GM12878 (cell line): Measurements from ENCODE around the gene GIMAP8. TPM values are rescaled to one million over a fixed set of nuclear protein-coding genes. Genes with fewer than 3 reads are reported as not detected.

Experiments
- ATAC-seq: fragments of 200-7000 bp; cut with Tn5 transposase; 3 replicates; pipeline ENCODE4 v1.9.1; 2020; ENCODE audit warnings: mild to moderate bottlenecking, moderate library complexity
- BruUV-seq: library from RNA; stranded (reverse); fragments of 400-500 nt; replicated peaks from 2 replicates; lab custom pipeline; 2021; lab: Mats Ljungman, UMichigan
- CTCF ChIA-PET: fragments of 300-600 bp; sonication (Branson Sonifier 250); formaldehyde crosslinking; extraction: SDS; loops from one replicate; lab custom pipeline; 2021; ENCODE audit warnings: inconsistent platforms; lab: Yijun Ruan, JAX
- POLR2A ChIA-PET: fragments of 350-600 bp; formaldehyde crosslinking; extraction: SDS; loops from one replicate; lab custom pipeline; 2021; ENCODE audit warnings: inconsistent platforms; lab: Charles Lee
- RAD21 ChIA-PET: fragments of 300-600 bp; sonication (Branson Sonifier 250); formaldehyde crosslinking; loops from one replicate; lab custom pipeline; 2023; ENCODE audit warnings: antibody characterized with exemption; ENCODE audit not compliant: unreplicated experiment; lab: Charles Lee
- SMC1A ChIA-PET: fragments of 300-600 bp; sonication (Branson Sonifier 250); formaldehyde crosslinking; loops from one replicate; lab custom pipeline; 2023; ENCODE audit not compliant: unreplicated experiment, uncharacterized antibody; lab: Charles Lee
- DNase-seq: peaks from one replicate; pipeline ENCODE4 v3.0.0-alpha.2; 2011; ENCODE audit warnings: low read depth, low spot score
- FAIRE-seq: peaks from 3 replicates; lab custom pipeline; 2011; peaks lifted over from hg19 to GRCh38; lab: Jason Lieb, UNC
- H2AFZ ChIP-seq: 2 replicates; pipeline ENCODE4 v1.6.0; 2011; ENCODE audit warnings: low read depth, low read length, control low read depth; ENCODE audit not compliant: control insufficient read depth
- H3K27ac ChIP-seq: 2 replicates; pipeline ENCODE4 v1.5.1; 2011; ENCODE audit warnings: control low read depth; ENCODE audit not compliant: control insufficient read depth, insufficient read depth
- H3K27me3 ChIP-seq, 2 experiments: replicated peaks in 1 of 2; 2 replicates each; pipeline versions ENCODE4 v1.6.0 to v1.6.1; 2011; ENCODE audit warnings: low read length in 1 of 2; ENCODE audit not compliant: control insufficient read depth in 2 of 2, insufficient read depth in 2 of 2
- H3K36me3 ChIP-seq, 2 experiments: 2 replicates each; pipeline ENCODE4 v1.5.1; 2011; ENCODE audit warnings: low read length in 1 of 2; ENCODE audit not compliant: control insufficient read depth in 2 of 2, insufficient read depth in 2 of 2
- H3K4me1 ChIP-seq: 2 replicates; pipeline ENCODE4 v1.6.1; 2011; ENCODE audit warnings: mild to moderate bottlenecking, low read length, moderate library complexity, mixed read lengths; ENCODE audit not compliant: control insufficient read depth, insufficient read depth
- H3K4me2 ChIP-seq: 2 replicates; pipeline ENCODE4 v1.6.0; 2011; ENCODE audit warnings: control low read depth; ENCODE audit not compliant: control insufficient read depth, insufficient read depth
- H3K4me3 ChIP-seq: fragments of 200-600 bp; sonication (generic); 2 replicates; pipeline ENCODE4 v1.5.1; 2016
- H3K79me2 ChIP-seq: 2 replicates; pipeline ENCODE4 v1.6.0; 2011; ENCODE audit warnings: low read length; ENCODE audit not compliant: control insufficient read depth, insufficient read depth
- H3K9ac ChIP-seq: 2 replicates; pipeline ENCODE4 v1.8.0; 2011; ENCODE audit warnings: low read length, control low read depth, mixed read lengths; ENCODE audit not compliant: control insufficient read depth, insufficient read depth
- H3K9me3 ChIP-seq: replicated peaks from 3 replicates; pipeline ENCODE4 v1.5.1; 2011; ENCODE audit warnings: mild to moderate bottlenecking, low read length; ENCODE audit not compliant: control insufficient read depth, insufficient read depth
- H4K20me1 ChIP-seq: 2 replicates; pipeline ENCODE4 v1.6.0; 2011; ENCODE audit not compliant: control insufficient read depth, insufficient read depth
- BRCA1 ChIP-seq: IDR thresholded peaks from 2 replicates; pipeline ENCODE4 v1.6.1; 2011; ENCODE audit warnings: low read depth, low read length, improper control_type of control experiment
- CHD2 ChIP-seq: IDR thresholded peaks from 2 replicates; pipeline ENCODE4 v1.6.1; 2011; ENCODE audit warnings: low read depth, low read length, improper control_type of control experiment, borderline replicate concordance
- ESRRA ChIP-seq: IDR thresholded peaks from 2 replicates; pipeline ENCODE4 v1.6.1; 2012; ENCODE audit warnings: mild to moderate bottlenecking, low read length, improper control_type of control experiment
- FOXM1 ChIP-seq: IDR thresholded peaks from 2 replicates; pipeline ENCODE4 v1.6.1; 2012; ENCODE audit warnings: low read depth, mild to moderate bottlenecking, inconsistent platforms, low read length, moderate library complexity
- MYB ChIP-seq: fragments of 150-350 bp; IDR thresholded peaks from 2 replicates; pipeline ENCODE4 v1.6.1; 2014; ENCODE audit warnings: mild to moderate bottlenecking, low read depth, low read length, borderline replicate concordance
- PAX5 ChIP-seq: IDR thresholded peaks from 2 replicates; pipeline ENCODE4 v1.6.1; 2011; ENCODE audit warnings: low read depth, low read length, borderline replicate concordance
- PAX8 ChIP-seq: fragments of 450-650 bp; IDR thresholded peaks from 2 replicates; pipeline ENCODE4 v1.6.1; 2017; ENCODE audit warnings: mild to moderate bottlenecking, moderate library complexity
- PKNOX1 ChIP-seq: fragments of 450-650 bp; IDR thresholded peaks from 2 replicates; pipeline ENCODE4 v1.6.1; 2016; ENCODE audit warnings: mild to moderate bottlenecking
- RAD51 ChIP-seq: fragments of 450-650 bp; IDR thresholded peaks from 2 replicates; pipeline ENCODE4 v1.6.1; 2016; ENCODE audit warnings: moderate library complexity, mild to moderate bottlenecking, inconsistent platforms
- RBBP5 ChIP-seq: fragments of 200-600 bp; sonication (generic); conservative IDR thresholded peaks from 2 replicates; pipeline ENCODE4 v1.6.1; 2016
- RELA ChIP-seq: fragments of 450-650 bp; IDR thresholded peaks from 2 replicates; pipeline ENCODE4 v1.8.0; 2014; ENCODE audit warnings: borderline replicate concordance; ENCODE audit not compliant: partially characterized antibody
- SIX5 ChIP-seq: IDR thresholded peaks from 2 replicates; pipeline ENCODE4 v1.6.1; 2011; ENCODE audit warnings: mild to moderate bottlenecking, low read depth, low read length, moderate library complexity; ENCODE audit not compliant: severe bottlenecking
- SMC3 ChIP-seq: IDR thresholded peaks from 2 replicates; pipeline ENCODE4 v1.6.1; 2011; ENCODE audit warnings: low read length, improper control_type of control experiment, borderline replicate concordance
- SPI1 ChIP-seq: IDR thresholded peaks from 2 replicates; pipeline ENCODE4 v1.6.1; 2011; ENCODE audit warnings: low read depth, mild to moderate bottlenecking, low read length, moderate library complexity, borderline replicate concordance; ENCODE audit not compliant: insufficient read depth
- SREBF1 ChIP-seq: IDR thresholded peaks from 2 replicates; pipeline ENCODE4 v1.6.1; 2012; ENCODE audit warnings: mild to moderate bottlenecking, low read length
- SREBF2 ChIP-seq: IDR thresholded peaks from 2 replicates; pipeline ENCODE4 v1.6.1; 2012; ENCODE audit warnings: mild to moderate bottlenecking, low read length
- WGBS: methylation state at CpG from one replicate; pipeline ENCODE4 v1.1.6; 2016; ENCODE audit warnings: low lambda C conversion rate; ENCODE audit not compliant: insufficient replicate concordance, insufficient coverage; ENCODE audit errors: missing lambda C conversion rate; 5-methylcytosine and 5-hydroxymethylcytosine counted together
- in situ Hi-C: fragments of 300-500 bp; cut with MboI; formaldehyde crosslinking; loops from 9 replicates; pipeline ENCODE4 v1.14.3; 2018; ENCODE audit warnings: mixed read lengths
- intact Hi-C: fragments of 100-400 bp; cut with micrococcal nuclease; formaldehyde crosslinking; loops from one replicate; pipeline ENCODE4 v1.14.2; 2022; ENCODE audit not compliant: unreplicated experiment
- polyA plus RNA-seq, 11 experiments: library from polyadenylated mRNA; depleted of rRNA in 4 of 11; unstranded in 6 of 11; stranded (reverse) in 5 of 11; fragments of >200 nt; fragmentation: Nextera tagmentation in 4 of 11; fragmentation: Illumina TruSeq in 1 of 11; extraction: Ambion mirVana in 4 of 11; extraction: Trizol in 1 of 11; gene quantifications; 1 replicate in 1 of 11; 2 replicates in 10 of 11; pipeline versions ENCODE4 v1.2.1 to v1.2.3, GENCODE V29; 2011 to 2016; ENCODE audit warnings: inconsistent platforms in 2 of 11, missing spikeins in 2 of 11, low read depth in 1 of 11
- total RNA-seq, 4 experiments: library from RNA; depleted of rRNA in 3 of 4; stranded (reverse); fragments of >200 nt in 3 of 4; fragmentation: Illumina TruSeq in 1 of 4; extraction: Trizol in 1 of 4; gene quantifications; 2 replicates each; pipeline versions ENCODE4 v1.2.1 to v1.2.3, GENCODE V29; 2013 to 2021
- TF ChIP-seq, protein P1 (sequence below): fragments of 450-650 bp; IDR thresholded peaks from 2 replicates; pipeline ENCODE4 v1.6.1; 2018; ENCODE audit warnings: borderline replicate concordance, mild to moderate bottlenecking; ENCODE audit not compliant: partially characterized antibody
- TF ChIP-seq, protein P2 (sequence below): fragments of 450-650 bp; IDR thresholded peaks from 2 replicates; pipeline ENCODE4 v1.6.1; 2017; ENCODE audit warnings: mild to moderate bottlenecking, moderate library complexity

The GIMAP8 gene
- total and polyA plus RNA-seq, 10 of the 15 experiments (the other 5 are each of a cell fraction or from before 2014, with no cell fraction given) = 0.66 to 9.7 (median 4.7) TPM

DNA sequence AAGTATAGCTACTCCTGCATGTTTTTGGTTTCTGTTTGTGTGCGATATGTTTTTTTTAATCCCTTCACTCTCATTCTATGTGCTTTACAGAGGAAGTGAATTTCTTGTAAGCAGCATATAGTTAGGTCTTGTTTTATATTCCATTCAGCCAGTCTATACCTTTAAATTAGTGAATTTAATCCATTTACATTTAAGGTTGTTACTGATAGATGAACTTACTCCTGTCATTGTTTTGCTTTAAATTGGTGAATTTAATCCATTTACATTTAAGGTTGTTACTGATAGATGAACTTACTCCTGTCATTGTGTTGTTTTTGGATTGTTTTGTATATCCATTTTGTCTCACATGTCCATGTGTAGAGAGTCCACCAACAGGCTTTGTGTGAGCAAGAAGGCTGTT is 11.1 kb downstream of the GIMAP8 start:
- Histone ChIP-seq H3K36me3 (no peaks in the 10 kb centered on the region; a peak in 1 of 4 replicates), H3K4me3 (no peak overlapping the region), H3K4me2 (no peak overlapping the region), H3K79me2 (no peaks in the 10 kb centered on the region), H3K4me1 (no peaks in the 10 kb centered on the region), H3K27me3 (no peaks in the 10 kb centered on the region), H3K9ac (no peak overlapping the region), H4K20me1 (no peaks in the 10 kb centered on the region), H2AFZ (no peak overlapping the region), H3K27ac (no peak overlapping the region), H3K9me3 (peaks cover 9% of the 10 kb centered on the region; the same call in 2 of the 3 replicates)
- FAIRE-seq = no peak
- TF ChIP-seq SREBF2 (no peak), RAD51 (no peak), SPI1 (no peak), CHD2 (no peak), ESRRA (no peak), SIX5 (no peak), PKNOX1 (no peak), BRCA1 (no peak), MYB (no peak), PAX5 (no peak), RELA (no peak), PAX8 (no peak), FOXM1 (no peak), SREBF1 (no peak), RBBP5 (no peak), SMC3 (no peak)
- TF ChIP-seq, protein P1, sequence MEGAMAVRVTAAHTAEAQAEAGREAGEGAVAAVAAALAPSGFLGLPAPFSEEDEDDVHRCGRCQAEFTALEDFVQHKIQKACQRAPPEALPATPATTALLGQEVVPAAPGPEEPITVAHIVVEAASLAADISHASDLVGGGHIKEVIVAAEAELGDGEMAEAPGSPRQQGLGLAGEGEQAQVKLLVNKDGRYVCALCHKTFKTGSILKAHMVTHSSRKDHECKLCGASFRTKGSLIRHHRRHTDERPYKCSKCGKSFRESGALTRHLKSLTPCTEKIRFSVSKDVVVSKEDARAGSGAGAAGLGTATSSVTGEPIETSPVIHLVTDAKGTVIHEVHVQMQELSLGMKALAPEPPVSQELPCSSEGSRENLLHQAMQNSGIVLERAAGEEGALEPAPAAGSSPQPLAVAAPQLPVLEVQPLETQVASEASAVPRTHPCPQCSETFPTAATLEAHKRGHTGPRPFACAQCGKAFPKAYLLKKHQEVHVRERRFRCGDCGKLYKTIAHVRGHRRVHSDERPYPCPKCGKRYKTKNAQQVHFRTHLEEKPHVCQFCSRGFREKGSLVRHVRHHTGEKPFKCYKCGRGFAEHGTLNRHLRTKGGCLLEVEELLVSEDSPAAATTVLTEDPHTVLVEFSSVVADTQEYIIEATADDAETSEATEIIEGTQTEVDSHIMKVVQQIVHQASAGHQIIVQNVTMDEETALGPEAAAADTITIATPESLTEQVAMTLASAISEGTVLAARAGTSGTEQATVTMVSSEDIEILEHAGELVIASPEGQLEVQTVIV = no peak
- TF ChIP-seq, protein P2, sequence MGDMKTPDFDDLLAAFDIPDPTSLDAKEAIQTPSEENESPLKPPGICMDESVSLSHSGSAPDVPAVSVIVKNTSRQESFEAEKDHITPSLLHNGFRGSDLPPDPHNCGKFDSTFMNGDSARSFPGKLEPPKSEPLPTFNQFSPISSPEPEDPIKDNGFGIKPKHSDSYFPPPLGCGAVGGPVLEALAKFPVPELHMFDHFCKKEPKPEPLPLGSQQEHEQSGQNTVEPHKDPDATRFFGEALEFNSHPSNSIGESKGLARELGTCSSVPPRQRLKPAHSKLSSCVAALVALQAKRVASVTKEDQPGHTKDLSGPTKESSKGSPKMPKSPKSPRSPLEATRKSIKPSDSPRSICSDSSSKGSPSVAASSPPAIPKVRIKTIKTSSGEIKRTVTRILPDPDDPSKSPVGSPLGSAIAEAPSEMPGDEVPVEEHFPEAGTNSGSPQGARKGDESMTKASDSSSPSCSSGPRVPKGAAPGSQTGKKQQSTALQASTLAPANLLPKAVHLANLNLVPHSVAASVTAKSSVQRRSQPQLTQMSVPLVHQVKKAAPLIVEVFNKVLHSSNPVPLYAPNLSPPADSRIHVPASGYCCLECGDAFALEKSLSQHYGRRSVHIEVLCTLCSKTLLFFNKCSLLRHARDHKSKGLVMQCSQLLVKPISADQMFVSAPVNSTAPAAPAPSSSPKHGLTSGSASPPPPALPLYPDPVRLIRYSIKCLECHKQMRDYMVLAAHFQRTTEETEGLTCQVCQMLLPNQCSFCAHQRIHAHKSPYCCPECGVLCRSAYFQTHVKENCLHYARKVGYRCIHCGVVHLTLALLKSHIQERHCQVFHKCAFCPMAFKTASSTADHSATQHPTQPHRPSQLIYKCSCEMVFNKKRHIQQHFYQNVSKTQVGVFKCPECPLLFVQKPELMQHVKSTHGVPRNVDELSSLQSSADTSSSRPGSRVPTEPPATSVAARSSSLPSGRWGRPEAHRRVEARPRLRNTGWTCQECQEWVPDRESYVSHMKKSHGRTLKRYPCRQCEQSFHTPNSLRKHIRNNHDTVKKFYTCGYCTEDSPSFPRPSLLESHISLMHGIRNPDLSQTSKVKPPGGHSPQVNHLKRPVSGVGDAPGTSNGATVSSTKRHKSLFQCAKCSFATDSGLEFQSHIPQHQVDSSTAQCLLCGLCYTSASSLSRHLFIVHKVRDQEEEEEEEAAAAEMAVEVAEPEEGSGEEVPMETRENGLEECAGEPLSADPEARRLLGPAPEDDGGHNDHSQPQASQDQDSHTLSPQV = no peak
- DNase-seq = no peak
- BruUV-seq = no TSS peak
- ATAC-seq = no peak
- intact Hi-C loops = no loop called here
- ChIA-PET POLR2A (no interaction called here), RAD21 (no interaction called here), CTCF (interaction anchor here (1.3 to 1.7 kb wide), 3 partner anchors 10 to 56 kb away, joined by 3 to 5 read pairs (median 3); partner anchors contain the start of gene GIMAP8), SMC1A (no interaction called here)
- in situ Hi-C loops = no loop called here
- WGBS = 96% methylated on average over 1 of the region's 1 CpG
